ENCODE results near the gene MGLL. TPM values are rescaled to one million over a fixed set of nuclear protein-coding genes. Genes with fewer than 3 reads are reported as not detected.

The MGLL gene
- total and polyA plus RNA-seq, 2 donors (not counting 1 experiment from before 2014, with no cell fraction given) = 1.7 to 6.9 TPM

- Histone ChIP-seq H3K9me3 (ENCODE audit: control extremely low read depth in 1 of 3, control insufficient read depth in 2 of 3, insufficient read depth in 1 of 3, low read length in 2 of 3) (no peaks in the 10 kb centered on the region), H3K27me3 (replicated peaks in 1 of 4; ENCODE audit: control extremely low read depth in 1 of 4, control insufficient read depth in 3 of 4, insufficient read depth in 4 of 4, low read length in 3 of 4) (no peaks in the 10 kb centered on the region), H3K4me2 (replicated peaks; ENCODE audit: low read depth, low read length, poor library complexity, severe bottlenecking) (no peak overlapping the region), H3K27ac (ENCODE audit: low read length in 2 of 2) (no peak overlapping the region), H3K4me1 (ENCODE audit: control insufficient read depth in 2 of 2, insufficient read depth in 2 of 2, low read length in 2 of 2) (peaks cover 0 to 4% of the 10 kb centered on the region in 2 donors), H4K20me1 (ENCODE audit: control insufficient read depth, insufficient read depth, low read length, poor library complexity, severe bottlenecking) (no peaks in the 10 kb centered on the region), H3K4me3 (ENCODE audit: control extremely low read depth in 1 of 5, extremely low read depth in 1 of 5, insufficient read depth in 1 of 5, low read depth in 2 of 5, low read length in 4 of 5) (no peak overlapping the region), H2AFZ (ENCODE audit: insufficient read depth, low read depth, low read length, poor library complexity, severe bottlenecking) (no peak overlapping the region), H3K9ac (ENCODE audit: low read length) (no peak overlapping the region), H3K79me2 (ENCODE audit: control insufficient read depth, insufficient read depth, low read length) (no peaks in the 10 kb centered on the region), H3K36me3 (replicated peaks in 1 of 2; ENCODE audit: control extremely low read depth in 1 of 2, control insufficient read depth in 1 of 2, extremely low read depth in 1 of 2, insufficient read depth in 2 of 2, low read length in 1 of 2) (no peaks in the 10 kb centered on the region)
- 82% methylated on average over 7 of the region's 7 CpGs for WGBS (ENCODE audit: insufficient coverage)
- ATAC-seq (ENCODE audit: low read depth) (no peak), DNase-seq (no peak)
- ChIA-PET POLR2A (interaction anchor here (0.7 kb wide), 1 partner anchor 21 kb away, joined by 9 read pairs; no protein-coding TSS in a partner anchor), CTCF (interaction anchor here (0.8 to 1.7 kb wide), 8 partner anchors 9 to 181 kb away, joined by 3 to 12 read pairs (median 3); no protein-coding TSS in a partner anchor)
- H3K9me3 Mint-ChIP-seq (ENCODE audit: insufficient read depth) = peaks cover 3% of the 10 kb centered on the region
- no peak overlapping the region for H3K4me3 Mint-ChIP-seq
- H3K27me3 Mint-ChIP-seq = no peaks in the 10 kb centered on the region
- H3K27ac Mint-ChIP-seq = peak overlapping the region; percentile 0
- H3K4me1 Mint-ChIP-seq = peaks cover 5% of the 10 kb centered on the region
- intact Hi-C loops (cut with micrococcal nuclease) = no loop called here
- no peak for TF ChIP-seq EZH2 (IDR thresholded peaks at IDR 0.05; ENCODE audit: borderline replicate concordance, insufficient read depth, low read depth, low read length, poor library complexity, severe bottlenecking)
- no peak for TF ChIP-seq CTCF (IDR thresholded peaks at IDR 0.05)
Measured at GRCh38 chr3:127790882-127791183, 31.5 kb downstream of the MGLL start.

- DNase-seq (no peak), ATAC-seq (ENCODE audit: low read depth) (no peak)
- Histone ChIP-seq H3K36me3 (replicated peaks in 1 of 2; ENCODE audit: control extremely low read depth in 1 of 2, control insufficient read depth in 1 of 2, extremely low read depth in 1 of 2, insufficient read depth in 2 of 2, low read length in 1 of 2) (no peaks in the 10 kb centered on the region), H2AFZ (ENCODE audit: insufficient read depth, low read depth, low read length, poor library complexity, severe bottlenecking) (no peak overlapping the region), H4K20me1 (ENCODE audit: control insufficient read depth, insufficient read depth, low read length, poor library complexity, severe bottlenecking) (no peaks in the 10 kb centered on the region), H3K79me2 (ENCODE audit: control insufficient read depth, insufficient read depth, low read length) (no peaks in the 10 kb centered on the region), H3K9ac (ENCODE audit: low read length) (no peak overlapping the region), H3K4me3 (ENCODE audit: control extremely low read depth in 1 of 5, extremely low read depth in 1 of 5, insufficient read depth in 1 of 5, low read depth in 2 of 5, low read length in 4 of 5) (no peak overlapping the region), H3K4me2 (replicated peaks; ENCODE audit: low read depth, low read length, poor library complexity, severe bottlenecking) (no peak overlapping the region), H3K27ac (ENCODE audit: low read length in 2 of 2) (no peak overlapping the region), H3K27me3 (replicated peaks in 1 of 4; ENCODE audit: control extremely low read depth in 1 of 4, control insufficient read depth in 3 of 4, insufficient read depth in 4 of 4, low read length in 3 of 4) (no peaks in the 10 kb centered on the region), H3K4me1 (ENCODE audit: control insufficient read depth in 2 of 2, insufficient read depth in 2 of 2, low read length in 2 of 2) (peaks cover 0 to 4% of the 10 kb centered on the region in 2 donors), H3K9me3 (ENCODE audit: control extremely low read depth in 1 of 3, control insufficient read depth in 2 of 3, insufficient read depth in 1 of 3, low read length in 2 of 3) (no peaks in the 10 kb centered on the region)
- Mint-ChIP-seq H3K27me3 (no peaks in the 10 kb centered on the region), H3K4me1 (peaks cover 5% of the 10 kb centered on the region), H3K9me3 (ENCODE audit: insufficient read depth) (peaks cover 3% of the 10 kb centered on the region), H3K4me3 (no peak overlapping the region), H3K27ac (no peak overlapping the region)
- TF ChIP-seq CTCF (IDR thresholded peaks at IDR 0.05) (no peak), EZH2 (IDR thresholded peaks at IDR 0.05; ENCODE audit: borderline replicate concordance, insufficient read depth, low read depth, low read length, poor library complexity, severe bottlenecking) (no peak)
- intact Hi-C loops (cut with micrococcal nuclease) = no loop called here
- WGBS (ENCODE audit: insufficient coverage) = 95% methylated on average over 15 of the region's 19 CpGs
- ChIA-PET CTCF (interaction anchor here (0.8 to 1.7 kb wide), 9 partner anchors 8 to 181 kb away, joined by 3 to 12 read pairs (median 3); no protein-coding TSS in a partner anchor), POLR2A (no interaction called here)
Measured at GRCh38 chr3:127789990-127790881, 32.1 kb downstream of the MGLL start.
